Raji (cell line): ENCODE results near the gene DPYD.

Experiments used
- POLR2A ChIP-seq: IDR thresholded peaks from 2 replicates; pipeline ENCODE4 v1.6.1; 2011; ENCODE audit warnings: low read depth, low read length, control low read depth; ENCODE audit not compliant: insufficient read depth

The DPYD gene

GRCh38 chr1:97423403-97423802 is 497.4 kb downstream of the DPYD start:
- TF ChIP-seq POLR2A, result no peak

GRCh38 chr1:97417661-97418060 is 503.2 kb downstream of the DPYD start:
- TF ChIP-seq POLR2A, result no peak

- TF ChIP-seq POLR2A, result no peak
Measured at GRCh38 chr1:97414682-97415312, 506.0 kb downstream of the DPYD start.

- no peak for TF ChIP-seq POLR2A
Measured at GRCh38 chr1:97412737-97413136, 508.1 kb downstream of the DPYD start.

- no peak for TF ChIP-seq POLR2A
Measured at GRCh38 chr1:97412166-97412565, 508.7 kb downstream of the DPYD start.

GRCh38 chr1:97396463-97396862 is 524.4 kb downstream of the DPYD start:
- TF ChIP-seq POLR2A, result no peak

GRCh38 chr1:97392701-97393100 is 528.1 kb downstream of the DPYD start:
- TF ChIP-seq POLR2A, result no peak

- no peak for TF ChIP-seq POLR2A
Measured at GRCh38 chr1:97385536-97386277, 535.1 kb downstream of the DPYD start.

- TF ChIP-seq POLR2A, result no peak
Measured at GRCh38 chr1:97384294-97384968, 536.4 kb downstream of the DPYD start.

GRCh38 chr1:97383797-97384196 is 537.0 kb downstream of the DPYD start:
- TF ChIP-seq POLR2A, result no peak

- TF ChIP-seq POLR2A, result no peak
Measured at GRCh38 chr1:97382206-97382605, 538.6 kb downstream of the DPYD start.

GRCh38 chr1:97379387-97380075 is 541.3 kb downstream of the DPYD start:
- TF ChIP-seq POLR2A, result no peak

GRCh38 chr1:97378596-97378995 is 542.2 kb downstream of the DPYD start:
- TF ChIP-seq POLR2A, result no peak

- TF ChIP-seq POLR2A, result no peak
Measured at GRCh38 chr1:97377432-97378034, 543.3 kb downstream of the DPYD start.

GRCh38 chr1:97373000-97373399 is 547.8 kb downstream of the DPYD start:
- TF ChIP-seq POLR2A, result no peak

- no peak for TF ChIP-seq POLR2A
Measured at GRCh38 chr1:97372531-97372930, 548.3 kb downstream of the DPYD start.

GRCh38 chr1:97368296-97368695 is 552.5 kb downstream of the DPYD start:
- no peak for TF ChIP-seq POLR2A
